Inferior parietal cortex (tissue), 1 donor: ENCODE measurements around the gene TOP1.

Experiments used
- DNase-seq: peaks from one replicate; pipeline ENCODE4 v3.0.0-alpha.2; 2016; ENCODE audit errors: extremely low spot score

The TOP1 gene

DNA sequence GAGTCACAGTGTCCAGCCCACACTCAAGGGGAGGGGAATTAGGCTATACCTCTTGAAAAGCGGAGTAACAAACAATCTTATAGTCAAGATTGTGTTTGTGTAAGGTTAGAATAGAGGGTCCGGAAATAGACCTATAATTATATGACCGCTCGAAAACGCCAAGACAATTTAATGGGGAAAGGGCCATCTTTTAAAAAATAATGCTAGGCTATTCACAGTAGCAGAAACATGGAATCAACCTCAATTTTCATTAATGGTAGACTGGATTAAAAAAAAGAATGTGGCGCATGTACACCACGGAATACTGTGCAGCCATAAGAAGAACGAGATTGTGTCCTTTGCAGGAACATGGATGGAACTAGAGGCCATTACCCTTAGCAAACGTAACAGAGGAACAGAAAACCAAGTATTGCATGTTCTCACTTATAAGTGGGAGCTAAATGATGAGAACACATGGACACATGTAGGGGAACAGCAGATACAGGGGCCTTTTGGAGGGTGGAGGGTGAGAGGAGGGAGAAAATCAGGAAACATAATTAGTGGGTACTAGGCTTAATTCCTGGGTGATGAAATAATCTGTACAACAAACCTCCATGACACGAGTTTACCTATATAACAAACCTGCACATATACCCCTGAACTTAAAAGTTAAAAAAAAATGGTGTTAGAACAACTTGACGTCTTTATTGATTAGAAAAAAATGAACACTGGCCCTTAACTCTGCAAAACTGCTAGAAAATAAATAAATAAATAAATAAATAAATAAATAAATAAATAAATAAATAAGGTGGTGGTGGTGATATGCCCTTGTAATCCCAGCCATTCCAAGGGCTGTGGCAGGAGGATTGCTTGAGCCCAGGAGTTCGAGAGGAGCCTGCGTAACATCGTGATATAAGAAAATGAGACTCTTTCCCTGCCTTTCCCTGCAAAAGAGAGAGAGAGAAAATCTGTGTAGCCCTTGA lies 30.3 kb downstream of the TOP1 start:
- no peak for DNase-seq

DNA sequence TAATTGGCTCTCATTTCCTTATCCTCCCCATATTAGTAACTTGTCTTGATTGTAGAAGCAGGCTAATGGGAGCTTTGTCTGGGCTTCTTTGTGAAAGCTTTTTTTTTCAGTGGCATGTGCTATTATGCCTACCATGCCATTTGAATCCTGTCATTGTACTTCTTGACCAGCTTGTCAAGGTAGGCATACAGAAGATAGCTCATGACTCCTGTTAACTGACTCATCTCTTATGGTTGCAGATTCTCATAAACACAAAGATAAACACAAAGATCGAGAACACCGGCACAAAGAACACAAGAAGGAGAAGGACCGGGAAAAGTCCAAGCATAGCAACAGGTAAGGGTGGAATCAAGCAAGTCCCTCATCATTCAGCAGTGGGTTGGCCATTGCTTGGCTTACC lies 32.5 kb downstream of the TOP1 start:
- DNase-seq = no peak

GRCh38 chr20:41063442-41063841 lies 34.8 kb downstream of the TOP1 start:
- no peak for DNase-seq

DNA sequence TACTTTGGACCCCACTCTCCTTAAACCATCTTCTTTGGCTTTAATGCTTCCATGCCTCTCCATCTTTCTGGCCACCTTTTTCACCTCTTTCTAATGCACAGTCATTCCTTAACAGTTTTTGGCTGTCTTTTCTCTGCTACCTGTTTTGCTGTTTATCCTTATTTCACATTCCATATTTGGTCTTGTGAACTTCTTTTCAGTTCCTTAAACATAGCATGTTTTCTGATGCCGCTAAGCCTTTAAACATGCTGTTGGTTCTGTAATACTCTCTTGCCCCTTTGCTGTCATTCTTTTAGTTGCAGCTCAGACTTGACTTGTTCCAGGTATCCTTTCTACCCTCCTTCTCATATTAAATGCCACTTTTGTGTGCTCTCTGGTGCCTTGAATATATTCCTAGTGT lies 35.8 kb downstream of the TOP1 start:
- no peak for DNase-seq

DNA sequence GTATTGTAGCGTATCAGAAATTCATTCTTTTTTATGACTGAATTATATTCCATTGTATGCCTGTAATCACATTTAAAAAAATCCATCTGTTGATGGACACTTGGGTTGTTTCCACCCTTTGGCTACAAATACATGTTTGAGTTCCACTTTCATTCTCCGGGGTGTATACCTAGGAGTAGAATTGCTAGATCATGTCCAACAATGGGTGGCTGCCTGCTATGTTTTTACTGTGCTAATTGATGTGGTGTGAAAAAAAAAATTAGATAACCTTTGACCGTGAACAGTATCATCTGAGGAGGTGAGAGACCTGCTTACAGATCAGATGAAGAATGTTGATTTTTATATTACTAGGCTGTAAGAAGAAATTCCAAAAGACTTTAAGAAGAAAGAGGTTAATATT lies 37.1 kb downstream of the TOP1 start:
- DNase-seq = no peak

DNA sequence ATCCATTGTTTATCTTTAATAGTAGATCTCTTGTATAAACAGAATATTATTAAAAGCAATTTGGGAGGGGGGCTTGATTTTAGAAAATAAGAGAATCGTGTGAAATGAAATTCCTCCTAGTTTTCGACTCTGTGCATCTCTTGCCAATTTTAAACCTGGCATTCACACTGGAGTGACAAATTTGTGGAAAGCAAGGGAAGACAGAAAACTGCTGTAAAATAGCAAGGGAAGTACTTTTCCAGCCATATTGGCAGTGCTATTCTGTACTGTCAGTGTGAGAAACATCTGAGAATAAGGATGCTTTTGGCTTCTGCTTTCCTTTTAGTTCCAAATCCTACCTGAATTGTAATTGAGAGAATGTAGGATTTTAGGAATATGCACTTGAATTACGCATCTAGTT lies 40.2 kb downstream of the TOP1 start:
- peak; percentile 48 for DNase-seq

DNA sequence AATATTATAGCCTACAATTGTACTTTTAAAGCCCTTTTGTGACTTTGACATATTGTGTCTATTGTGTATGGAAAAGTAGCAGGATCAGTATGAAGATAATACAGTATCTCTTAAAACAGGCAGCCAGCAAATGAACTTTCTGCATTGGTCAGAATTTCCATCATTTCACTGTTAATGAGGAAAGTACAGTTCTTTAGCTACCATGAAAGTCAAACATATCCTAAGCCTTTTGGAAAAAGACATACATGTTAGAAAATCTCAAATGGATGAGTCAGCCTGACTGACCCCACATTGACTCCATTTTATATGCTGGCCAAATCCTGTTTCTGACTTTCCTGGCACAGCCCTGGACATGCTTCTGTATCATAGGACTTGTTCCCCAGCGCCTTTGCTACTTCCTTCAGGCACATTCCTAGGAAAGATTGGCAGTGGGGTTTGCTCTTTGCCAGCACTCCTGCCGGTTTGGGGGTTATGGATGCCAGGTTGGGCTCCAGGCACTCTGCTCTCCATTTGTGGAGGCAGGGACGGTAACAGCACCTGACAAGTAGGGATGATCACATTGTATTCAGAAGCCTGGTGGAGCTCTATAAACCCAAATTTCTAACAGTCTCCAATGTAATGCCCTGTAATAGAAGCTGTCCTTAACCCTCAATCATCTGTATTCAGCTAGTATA lies 43.7 kb downstream of the TOP1 start:
- no peak for DNase-seq

DNA sequence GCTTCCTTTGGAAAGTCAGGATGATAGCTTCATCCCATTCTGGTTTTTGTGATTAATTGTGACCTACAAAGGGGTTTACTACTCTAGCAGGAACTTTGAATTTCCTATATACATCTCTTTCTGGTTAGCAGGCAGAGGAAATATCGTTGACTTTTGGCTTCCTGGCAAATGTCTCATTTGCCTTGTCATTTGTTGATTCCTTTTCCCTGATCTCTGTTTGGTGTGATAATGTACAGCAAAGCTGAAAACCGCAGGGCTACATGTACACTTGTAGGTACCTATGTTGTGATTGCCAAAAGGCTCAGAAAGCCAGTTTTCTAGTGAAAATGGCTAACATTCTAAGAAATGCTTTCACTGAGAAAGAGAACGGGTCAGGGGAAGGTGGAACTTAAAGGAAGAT lies 44.3 kb downstream of the TOP1 start:
- DNase-seq = no peak

DNA sequence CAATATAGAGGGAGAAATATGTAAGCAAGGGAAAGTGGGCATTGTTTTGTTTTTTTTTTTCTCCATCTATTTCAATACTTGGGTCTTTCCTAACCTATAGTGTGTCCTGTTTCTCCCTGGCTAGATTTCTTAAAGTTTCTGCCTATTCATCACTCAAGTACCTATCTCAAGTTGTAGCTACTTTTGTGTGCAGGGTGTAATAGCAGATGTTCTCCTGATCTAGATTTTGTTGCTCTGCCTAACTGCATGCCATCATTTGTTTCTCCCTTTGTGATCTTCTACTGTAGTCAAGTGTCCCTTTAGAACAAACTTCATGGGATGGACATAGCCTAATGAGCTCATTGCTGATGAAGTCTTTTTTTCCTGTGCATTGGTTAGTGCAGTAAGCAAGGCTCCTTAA lies 45.8 kb downstream of the TOP1 start:
- no peak for DNase-seq

GRCh38 chr20:41076776-41077175 lies 48.2 kb downstream of the TOP1 start:
- DNase-seq = no peak

DNA sequence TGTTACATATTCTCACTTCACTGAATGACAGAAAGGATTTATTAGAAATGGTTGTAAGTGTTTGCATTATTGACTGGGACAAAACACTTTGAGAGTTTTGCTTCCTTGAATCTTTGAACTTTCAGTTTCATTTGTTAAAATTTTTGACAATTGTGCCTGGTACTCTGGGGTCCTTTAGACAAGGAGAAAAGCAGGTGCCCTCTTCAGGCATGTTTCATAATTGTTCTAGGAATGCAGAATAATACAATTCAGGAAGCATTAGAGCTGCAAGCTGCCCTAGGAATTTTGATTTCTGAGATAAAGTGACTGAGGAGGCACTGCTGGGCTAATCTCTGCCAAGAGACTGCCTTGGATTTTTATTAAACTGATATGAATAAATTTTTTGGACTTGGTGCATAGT lies 49.7 kb downstream of the TOP1 start:
- DNase-seq = no peak

- DNase-seq = no peak
These were observed 50.4 kb downstream of the TOP1 start for GRCh38 chr20:41079066-41079465.

- no peak for DNase-seq
These were observed 52.2 kb downstream of the TOP1 start for GRCh38 chr20:41080866-41081265.

GRCh38 chr20:41081276-41081814 lies 52.7 kb downstream of the TOP1 start:
- DNase-seq = no peak

GRCh38 chr20:41082306-41082705 lies 53.7 kb downstream of the TOP1 start:
- DNase-seq = no peak

DNA sequence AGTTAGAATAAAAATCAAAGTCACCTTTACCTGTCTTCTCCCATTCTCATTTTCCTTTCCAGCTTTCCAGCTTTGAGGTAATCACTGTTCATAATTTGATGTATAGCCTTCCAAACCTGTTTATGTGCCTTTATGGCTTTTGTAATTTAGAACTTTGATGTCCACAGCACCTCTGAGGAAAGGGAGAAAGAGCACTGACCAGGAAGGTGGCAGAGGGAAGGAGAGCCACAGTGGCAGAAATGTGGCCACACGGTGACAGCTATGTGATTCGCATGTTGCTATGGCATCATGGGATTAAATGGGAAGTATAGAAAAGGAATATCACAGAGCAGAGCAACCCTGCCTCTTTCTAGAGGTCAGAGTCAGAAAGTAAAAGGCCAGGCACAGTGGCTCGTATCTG lies 57.0 kb downstream of the TOP1 start:
- DNase-seq = no peak

- no peak for DNase-seq
These were observed 58.0 kb downstream of the TOP1 start for GRCh38 chr20:41086402-41087324.

DNA sequence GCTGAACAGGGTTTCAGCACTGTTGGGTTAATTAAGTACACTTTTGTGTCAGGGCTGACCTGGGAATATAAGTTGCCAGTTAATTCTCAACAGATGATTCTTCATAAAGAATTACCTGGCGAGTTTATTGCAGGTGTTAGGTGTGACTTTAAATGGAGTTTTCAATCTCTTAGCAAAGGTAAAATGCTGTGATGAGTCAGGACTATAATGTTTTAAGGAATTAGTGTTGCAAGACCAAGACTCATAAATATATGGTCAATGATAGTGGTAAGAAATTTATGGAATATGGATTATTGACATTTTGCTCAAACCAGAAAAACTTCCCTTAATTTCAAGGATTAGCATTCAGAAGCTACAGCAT lies 58.7 kb downstream of the TOP1 start:
- DNase-seq = no peak

GRCh38 chr20:41087777-41088176 lies 59.2 kb downstream of the TOP1 start:
- no peak for DNase-seq

- no peak for DNase-seq
These were observed 60.9 kb downstream of the TOP1 start for GRCh38 chr20:41089555-41089954.

DNA sequence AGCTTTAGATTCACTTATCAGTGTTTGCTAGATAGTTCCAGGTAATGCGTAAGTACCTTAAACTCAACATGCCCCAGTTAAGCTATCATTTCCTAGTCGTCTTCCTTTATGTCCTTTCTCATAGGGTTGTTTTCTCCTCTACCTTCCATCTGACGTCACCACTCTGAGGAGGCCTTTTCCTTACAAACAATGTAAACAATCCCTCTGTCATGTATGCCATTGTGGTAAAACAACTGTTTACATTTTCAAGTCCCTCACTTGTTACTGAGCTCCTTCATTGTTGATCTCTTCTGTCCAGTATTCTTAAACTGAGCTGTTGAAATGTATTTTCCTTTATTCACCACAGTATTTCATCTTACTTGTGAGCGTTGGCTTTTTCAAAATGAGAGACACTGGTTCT lies 63.3 kb downstream of the TOP1 start:
- DNase-seq = no peak
